ENCODE results near the gene C1orf105.

Gene C1orf105

GRCh38 chr1:172397221-172397620, 23.3 kb upstream of the C1orf105 start:
- DNase-seq (ENCODE audit: low read depth), result no peak

GRCh38 chr1:172397633-172398032, 22.9 kb upstream of the C1orf105 start:
- no peak for DNase-seq (ENCODE audit: low read depth)

GRCh38 chr1:172398193-172398592, 22.3 kb upstream of the C1orf105 start:
- DNase-seq (ENCODE audit: low read depth), result no peak

GRCh38 chr1:172398970-172399755, 21.3 kb upstream of the C1orf105 start:
- DNase-seq (ENCODE audit: low read depth), result no peak

- no peak for DNase-seq (ENCODE audit: low read depth)
Observed at GRCh38 chr1:172399756-172400721, 20.4 kb upstream of the C1orf105 start.

- no peak for DNase-seq (ENCODE audit: low read depth)
Observed at GRCh38 chr1:172400722-172401105, 19.8 kb upstream of the C1orf105 start.

GRCh38 chr1:172401477-172401876, 19.0 kb upstream of the C1orf105 start:
- DNase-seq (ENCODE audit: low read depth), result no peak

- DNase-seq (ENCODE audit: low read depth), result no peak
Observed at GRCh38 chr1:172401892-172402291, 18.6 kb upstream of the C1orf105 start.

- DNase-seq (ENCODE audit: low read depth), result no peak
Observed at GRCh38 chr1:172402878-172403569, 17.5 kb upstream of the C1orf105 start.

GRCh38 chr1:172404121-172404520, 16.4 kb upstream of the C1orf105 start:
- DNase-seq (ENCODE audit: low read depth), result no peak

- DNase-seq (ENCODE audit: low read depth), result no peak
Observed at GRCh38 chr1:172405912-172406311, 14.6 kb upstream of the C1orf105 start.

- DNase-seq (ENCODE audit: low read depth), result no peak
Observed at GRCh38 chr1:172406968-172407367, 13.5 kb upstream of the C1orf105 start.

GRCh38 chr1:172408958-172409357, 11.5 kb upstream of the C1orf105 start:
- no peak for DNase-seq (ENCODE audit: low read depth)

GRCh38 chr1:172410027-172410426, 10.5 kb upstream of the C1orf105 start:
- DNase-seq (ENCODE audit: low read depth), result no peak

GRCh38 chr1:172411791-172412338, 8.6 kb upstream of the C1orf105 start:
- DNase-seq (ENCODE audit: low read depth), result no peak

- DNase-seq (ENCODE audit: low read depth), result no peak
Observed at GRCh38 chr1:172414331-172414730, 6.2 kb upstream of the C1orf105 start.

GRCh38 chr1:172416496-172417035, 3.9 kb upstream of the C1orf105 start:
- DNase-seq (ENCODE audit: low read depth), result no peak

- no peak for DNase-seq (ENCODE audit: low read depth)
Observed at GRCh38 chr1:172417557-172417956, 2.9 kb upstream of the C1orf105 start.

GRCh38 chr1:172421974-172422604, 1.6 kb downstream of the C1orf105 start:
- DNase-seq (ENCODE audit: low read depth), result no peak

GRCh38 chr1:172423336-172423735, 2.9 kb downstream of the C1orf105 start:
- no peak for DNase-seq (ENCODE audit: low read depth)

- no peak for DNase-seq (ENCODE audit: low read depth)
Observed at GRCh38 chr1:172425339-172425738, 4.9 kb downstream of the C1orf105 start.

All from T-helper 22 cell (primary cell).